LoVo (cell line): Measurements from ENCODE around the gene HEG1.

Experiments
- DNase-seq: peaks from one replicate; pipeline ENCODE4 v3.0.0-alpha.2; 2016; ENCODE audit warnings: low spot score

Gene HEG1

GRCh38 chr3:125045194-125045593 is 10.6 kb downstream of the HEG1 start:
- DNase-seq = no peak

GRCh38 chr3:125043599-125044151 is 12.1 kb downstream of the HEG1 start:
- DNase-seq = no peak

- no peak for DNase-seq
Measured at GRCh38 chr3:125042725-125043406, 12.9 kb downstream of the HEG1 start.

GRCh38 chr3:125039131-125040100 is 16.4 kb downstream of the HEG1 start:
- no peak for DNase-seq

- no peak for DNase-seq
Measured at GRCh38 chr3:125037498-125038150, 18.2 kb downstream of the HEG1 start.

- DNase-seq = no peak
Measured at GRCh38 chr3:125035217-125035616, 20.6 kb downstream of the HEG1 start.

- DNase-seq = no peak
Measured at GRCh38 chr3:125033616-125034015, 22.2 kb downstream of the HEG1 start.

- DNase-seq = no peak
Measured at GRCh38 chr3:125033135-125033534, 22.7 kb downstream of the HEG1 start.

GRCh38 chr3:125032683-125033082 is 23.1 kb downstream of the HEG1 start:
- DNase-seq = no peak

- no peak for DNase-seq
Measured at GRCh38 chr3:125032100-125032643, 23.6 kb downstream of the HEG1 start.

- DNase-seq = no peak
Measured at GRCh38 chr3:125031544-125031943, 24.3 kb downstream of the HEG1 start.

- no peak for DNase-seq
Measured at GRCh38 chr3:125028657-125029056, 27.1 kb downstream of the HEG1 start.

GRCh38 chr3:125025642-125026041 is 30.2 kb downstream of the HEG1 start:
- DNase-seq = no peak

GRCh38 chr3:125024817-125025216 is 31.0 kb downstream of the HEG1 start:
- DNase-seq = no peak

- no peak for DNase-seq
Measured at GRCh38 chr3:125023833-125024555, 31.8 kb downstream of the HEG1 start.

- DNase-seq = no peak
Measured at GRCh38 chr3:125022206-125022605, 33.6 kb downstream of the HEG1 start.

- no peak for DNase-seq
Measured at GRCh38 chr3:125019271-125019670, 36.5 kb downstream of the HEG1 start.

- no peak for DNase-seq
Measured at GRCh38 chr3:125017406-125017805, 38.4 kb downstream of the HEG1 start.

GRCh38 chr3:125014570-125015179 is 41.1 kb downstream of the HEG1 start:
- no peak for DNase-seq

GRCh38 chr3:125013095-125013494 is 42.7 kb downstream of the HEG1 start:
- DNase-seq = no peak

GRCh38 chr3:125011941-125012340 is 43.9 kb downstream of the HEG1 start:
- no peak for DNase-seq
